GF-D8 (cell line): ENCODE measurements around the gene CLK2.
"Not testable (repeated sequence)": the region's sequence is repeated elsewhere in the genome, so short reads cannot be mapped to it uniquely, and the experiment has no call there.

Experiments used
- DNase-seq: peaks from one replicate; lab custom pipeline; 2025; lab: John Stamatoyannopoulos, UW

CLK2 gene

GRCh38 chr1:155242805-155243358 is 30.4 kb downstream of the CLK2 start:
- no peak for DNase-seq

- DNase-seq = peak; percentile 79
These were observed 31.5 kb downstream of the CLK2 start for GRCh38 chr1:155241841-155242264.

GRCh38 chr1:155241069-155241679 is 32.1 kb downstream of the CLK2 start:
- peak; percentile 71 for DNase-seq

GRCh38 chr1:155236451-155236850 is 36.9 kb downstream of the CLK2 start:
- no peak for DNase-seq

GRCh38 chr1:155235375-155235774 is 37.9 kb downstream of the CLK2 start:
- not testable (repeated sequence) for DNase-seq

- DNase-seq = not testable (repeated sequence)
These were observed 39.8 kb downstream of the CLK2 start for GRCh38 chr1:155233502-155233901.

GRCh38 chr1:155232001-155232978 is 41.0 kb downstream of the CLK2 start:
- not testable (repeated sequence) for DNase-seq

GRCh38 chr1:155231302-155231701 is 42.0 kb downstream of the CLK2 start:
- DNase-seq = not testable (repeated sequence)

GRCh38 chr1:155228096-155228427 is 45.2 kb downstream of the CLK2 start:
- no peak for DNase-seq

GRCh38 chr1:155227261-155228095 is 45.8 kb downstream of the CLK2 start:
- DNase-seq = peak; percentile 98

GRCh38 chr1:155226910-155227260 is 46.4 kb downstream of the CLK2 start:
- no peak for DNase-seq

- peak; percentile 88 for DNase-seq
These were observed 47.0 kb downstream of the CLK2 start for GRCh38 chr1:155226188-155226909.

- not testable (repeated sequence) for DNase-seq
These were observed 47.9 kb downstream of the CLK2 start for GRCh38 chr1:155225404-155225759.

- no peak for DNase-seq
These were observed 50.3 kb downstream of the CLK2 start for GRCh38 chr1:155223047-155223446.

- DNase-seq = not testable (repeated sequence)
These were observed 52.9 kb downstream of the CLK2 start for GRCh38 chr1:155220211-155220965.

GRCh38 chr1:155219592-155220031 is 53.7 kb downstream of the CLK2 start:
- peak; percentile 68 for DNase-seq

- peak; percentile 25 for DNase-seq
These were observed 54.3 kb downstream of the CLK2 start for GRCh38 chr1:155218854-155219591.

- DNase-seq = not testable (repeated sequence)
These were observed 58.6 kb downstream of the CLK2 start for GRCh38 chr1:155214702-155215101.
